Stimulated activated naive CD8-positive, alpha-beta T cell treated with anti-CD3 and anti-CD28 coated beads, Interleukin-15, Interleukin-2, amounts not matched to agents 100 ng/mL and 50 ng/mL, for 24 hours (primary cell): ENCODE data around the gene CKS2.
"Not testable (repeated sequence)": the region's sequence is repeated elsewhere in the genome, so short reads cannot be mapped to it uniquely, and the experiment has no call there.

Experiments used
- H3K27ac Mint-ChIP-seq: one replicate; pipeline ENCODE4 v1.8.0; 2021; ENCODE audit warnings: mild to moderate bottlenecking, mixed read lengths
- H3K27me3 Mint-ChIP-seq: one replicate; pipeline ENCODE4 v1.8.0; 2021; ENCODE audit warnings: mixed read lengths
- H3K36me3 Mint-ChIP-seq: one replicate; pipeline ENCODE4 v1.8.0; 2021; ENCODE audit warnings: low read depth, mixed read lengths
- H3K4me1 Mint-ChIP-seq: one replicate; pipeline ENCODE4 v1.8.0; 2021; ENCODE audit warnings: low read depth, mixed read lengths
- H3K4me3 Mint-ChIP-seq: one replicate; pipeline ENCODE4 v1.8.0; 2021; ENCODE audit warnings: mild to moderate bottlenecking, mixed read lengths
- H3K9me3 Mint-ChIP-seq: one replicate; pipeline ENCODE4 v1.8.0; 2021; ENCODE audit warnings: mixed read lengths

CKS2 gene

GRCh38 chr9:89301996-89302395 lies 9.0 kb upstream of the CKS2 start:
- H3K27me3 Mint-ChIP-seq, H3K36me3 Mint-ChIP-seq, H3K4me1 Mint-ChIP-seq, H3K9me3 Mint-ChIP-seq, H3K27ac Mint-ChIP-seq, H3K4me3 Mint-ChIP-seq: not testable (repeated sequence)

GRCh38 chr9:89304020-89304833 lies 6.8 kb upstream of the CKS2 start:
- Mint-ChIP-seq H3K4me3 (no peak overlapping the region), H3K4me1 (peaks cover 12% of the 10 kb centered on the region), H3K9me3 (no peaks in the 10 kb centered on the region), H3K36me3 (peaks cover 14% of the 10 kb centered on the region), H3K27me3 (no peaks in the 10 kb centered on the region), H3K27ac (no peak overlapping the region)

- Mint-ChIP-seq H3K27me3 (no peaks in the 10 kb centered on the region), H3K36me3 (peaks cover 15% of the 10 kb centered on the region), H3K27ac (no peak overlapping the region), H3K4me1 (peaks cover 18% of the 10 kb centered on the region), H3K9me3 (no peaks in the 10 kb centered on the region), H3K4me3 (no peak overlapping the region)
Measured at GRCh38 chr9:89304834-89305188, 6.2 kb upstream of the CKS2 start.

- H3K27ac Mint-ChIP-seq, result no peak overlapping the region
- H3K4me3 Mint-ChIP-seq, result no peak overlapping the region
- H3K36me3 Mint-ChIP-seq, result peaks cover 22% of the 10 kb centered on the region
- no peaks in the 10 kb centered on the region for H3K27me3 Mint-ChIP-seq
- peaks cover 26% of the 10 kb centered on the region for H3K4me1 Mint-ChIP-seq
- H3K9me3 Mint-ChIP-seq, result no peaks in the 10 kb centered on the region
Measured at GRCh38 chr9:89305868-89306267, 5.1 kb upstream of the CKS2 start.

- peaks cover 46% of the 10 kb centered on the region for H3K4me1 Mint-ChIP-seq
- H3K27ac Mint-ChIP-seq, result peak overlapping the region; percentile 97
- peaks cover 50% of the 10 kb centered on the region for H3K36me3 Mint-ChIP-seq
- H3K27me3 Mint-ChIP-seq, result no peaks in the 10 kb centered on the region
- H3K4me3 Mint-ChIP-seq, result peak overlapping the region; percentile 94
- H3K9me3 Mint-ChIP-seq, result no peaks in the 10 kb centered on the region
Measured at GRCh38 chr9:89309166-89309565, 1.8 kb upstream of the CKS2 start.

GRCh38 chr9:89309608-89310474 lies 1.2 kb upstream of the CKS2 start:
- peak overlapping the region; percentile 97 for H3K27ac Mint-ChIP-seq
- H3K4me1 Mint-ChIP-seq, result peaks cover 53% of the 10 kb centered on the region
- H3K4me3 Mint-ChIP-seq, result peak overlapping the region; percentile 94
- H3K9me3 Mint-ChIP-seq, result no peaks in the 10 kb centered on the region
- peaks cover 57% of the 10 kb centered on the region for H3K36me3 Mint-ChIP-seq
- no peaks in the 10 kb centered on the region for H3K27me3 Mint-ChIP-seq

- peak overlapping the region; percentile 94 for H3K4me3 Mint-ChIP-seq
- H3K27me3 Mint-ChIP-seq, result no peaks in the 10 kb centered on the region
- peaks cover 69% of the 10 kb centered on the region for H3K4me1 Mint-ChIP-seq
- H3K9me3 Mint-ChIP-seq, result no peaks in the 10 kb centered on the region
- H3K27ac Mint-ChIP-seq, result peak overlapping the region; percentile 98
- H3K36me3 Mint-ChIP-seq, result peaks cover 69% of the 10 kb centered on the region
Measured at GRCh38 chr9:89311346-89312221, 589 bp downstream of the CKS2 start.

- H3K36me3 Mint-ChIP-seq, result peaks cover 72% of the 10 kb centered on the region
- H3K27ac Mint-ChIP-seq, result peak overlapping the region; percentile 63
Measured at GRCh38 chr9:89312222-89312571, 1.2 kb downstream of the CKS2 start.

GRCh38 chr9:89313842-89314241 lies 2.8 kb downstream of the CKS2 start:
- H3K36me3 Mint-ChIP-seq, result peaks cover 76% of the 10 kb centered on the region
- peaks cover 80% of the 10 kb centered on the region for H3K4me1 Mint-ChIP-seq
- no peaks in the 10 kb centered on the region for H3K27me3 Mint-ChIP-seq
- H3K27ac Mint-ChIP-seq, result peak overlapping the region; percentile 42
- no peaks in the 10 kb centered on the region for H3K9me3 Mint-ChIP-seq
- peak overlapping the region; percentile 94 for H3K4me3 Mint-ChIP-seq

More at GRCh38 chr9:89312222-89312571, 1.2 kb downstream of the CKS2 start:
- Mint-ChIP-seq H3K4me1 (peaks cover 72% of the 10 kb centered on the region), H3K4me3 (peak overlapping the region; percentile 94), H3K9me3 (no peaks in the 10 kb centered on the region), H3K27me3 (no peaks in the 10 kb centered on the region)

GRCh38 chr9:89314955-89315354 lies 4.0 kb downstream of the CKS2 start:
- no peaks in the 10 kb centered on the region for H3K27me3 Mint-ChIP-seq
- peaks cover 82% of the 10 kb centered on the region for H3K4me1 Mint-ChIP-seq
- peak overlapping the region; percentile 94 for H3K4me3 Mint-ChIP-seq
- H3K9me3 Mint-ChIP-seq, result no peaks in the 10 kb centered on the region
- peaks cover 83% of the 10 kb centered on the region for H3K36me3 Mint-ChIP-seq
- peak overlapping the region; percentile 42 for H3K27ac Mint-ChIP-seq

GRCh38 chr9:89315482-89315881 lies 4.5 kb downstream of the CKS2 start:
- Mint-ChIP-seq H3K4me3 (no peak overlapping the region), H3K36me3 (peaks cover 84% of the 10 kb centered on the region), H3K27ac (no peak overlapping the region), H3K4me1 (peaks cover 84% of the 10 kb centered on the region), H3K9me3 (no peaks in the 10 kb centered on the region), H3K27me3 (no peaks in the 10 kb centered on the region)

GRCh38 chr9:89317282-89317681 lies 6.3 kb downstream of the CKS2 start:
- Mint-ChIP-seq H3K27ac (peak overlapping the region; percentile 92), H3K36me3 (peaks cover 89% of the 10 kb centered on the region), H3K4me1 (peaks cover 97% of the 10 kb centered on the region), H3K9me3 (no peaks in the 10 kb centered on the region), H3K4me3 (peak overlapping the region; percentile 92), H3K27me3 (no peaks in the 10 kb centered on the region)

GRCh38 chr9:89318123-89319014 lies 7.4 kb downstream of the CKS2 start, which contains the start of gene SECISBP2:
SECISBP2 (plus strand) TSS chr9:89318500; CDS start chr9:89318577, 77 bp downstream.
- H3K4me1 Mint-ChIP-seq, result peaks cover 97% of the 10 kb centered on the region
- H3K36me3 Mint-ChIP-seq, result peaks cover 89% of the 10 kb centered on the region

More at GRCh38 chr9:89318123-89319014, 7.4 kb downstream of the CKS2 start, which contains the start of gene SECISBP2:
- H3K9me3 Mint-ChIP-seq, result no peaks in the 10 kb centered on the region
- peak within 1 kb of the TSS; percentile 98 for H3K27ac Mint-ChIP-seq
- H3K4me3 Mint-ChIP-seq, result peak within 1 kb of the TSS; percentile 92
- H3K27me3 Mint-ChIP-seq, result no peaks in the 10 kb centered on the region
